Measurements from ENCODE around the gene NPEPL1. TPM values are rescaled to one million over a fixed set of nuclear protein-coding genes. Genes with fewer than 3 reads are reported as not detected.

The NPEPL1 gene
- total RNA-seq, 1 donor from 2014 or later = 29.4 TPM

DNA sequence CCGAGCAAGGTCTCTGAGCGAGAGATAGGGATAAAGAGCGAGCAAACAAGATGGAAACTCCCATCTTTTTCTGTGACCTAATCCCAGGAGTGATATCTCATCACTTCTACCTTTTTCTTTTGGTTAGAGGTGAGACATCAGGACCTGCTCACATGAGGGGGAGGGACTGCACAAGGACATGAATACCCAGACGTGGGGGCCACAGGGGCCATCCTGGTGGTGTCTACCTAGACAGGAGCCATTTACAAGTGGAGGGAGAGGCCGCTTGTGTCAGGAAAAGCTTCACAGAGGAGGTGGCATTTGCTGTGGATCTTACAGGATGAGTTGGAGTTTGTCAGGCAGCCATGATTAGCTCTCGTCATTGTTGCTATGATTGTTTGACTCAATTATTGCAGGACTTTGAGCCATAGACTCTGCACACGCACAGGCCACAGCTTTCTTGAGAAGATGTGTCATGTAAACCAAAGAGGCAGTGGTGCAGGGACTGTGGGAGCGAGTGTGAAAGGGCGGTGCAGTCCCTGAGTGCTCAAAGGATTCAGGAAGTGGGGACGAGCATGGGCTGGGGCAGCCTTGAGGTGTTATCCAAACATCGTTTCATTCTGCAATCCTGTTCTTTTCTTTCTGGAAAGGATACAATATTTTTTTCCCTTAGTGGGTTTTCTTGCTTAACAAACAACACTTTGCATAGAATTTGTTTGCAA lies 7.7 kb downstream of the NPEPL1 start:
- Mint-ChIP-seq H3K36me3 (ENCODE audit: low read depth) (peaks cover 44% of the 10 kb centered on the region), H3K9me3 (no peaks in the 10 kb centered on the region), H3K4me3 (ENCODE audit: low read depth) (no peak overlapping the region), H3K27me3 (ENCODE audit: low read depth) (no peaks in the 10 kb centered on the region), H3K4me1 (ENCODE audit: low read depth) (peaks cover 12% of the 10 kb centered on the region), H3K27ac (peak overlapping the region; percentile 90)
- intact Hi-C loops (cut with micrococcal nuclease) = loop anchor here (10.0 kb wide), 1 partner anchor 115 kb away; no protein-coding TSS in a partner anchor
- no peak for DNase-seq (ENCODE audit: low spot score)

DNA sequence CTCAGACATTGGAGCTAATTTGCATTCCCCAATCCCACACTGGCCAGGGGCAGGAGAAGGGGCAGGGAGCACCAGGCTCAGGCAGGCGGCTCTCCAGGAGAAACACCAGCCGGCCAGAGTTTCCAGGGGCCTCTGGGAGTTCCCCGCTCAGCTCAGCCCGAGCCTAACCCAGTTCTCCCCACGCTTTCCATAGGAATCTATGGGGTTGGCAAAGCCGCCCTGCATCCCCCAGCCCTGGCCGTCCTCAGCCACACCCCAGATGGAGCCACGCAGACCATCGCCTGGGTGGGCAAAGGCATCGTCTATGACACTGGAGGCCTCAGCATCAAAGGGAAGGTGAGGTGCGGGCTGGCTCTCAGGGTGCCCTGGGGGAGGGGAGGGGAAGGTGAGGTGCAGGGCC lies 8.2 kb downstream of the NPEPL1 start:
- no peak for DNase-seq (ENCODE audit: low spot score)
- Mint-ChIP-seq H3K9me3 (no peaks in the 10 kb centered on the region), H3K4me1 (ENCODE audit: low read depth) (peaks cover 12% of the 10 kb centered on the region), H3K36me3 (ENCODE audit: low read depth) (peaks cover 49% of the 10 kb centered on the region), H3K4me3 (ENCODE audit: low read depth) (no peak overlapping the region), H3K27ac (peak overlapping the region; percentile 90), H3K27me3 (ENCODE audit: low read depth) (no peaks in the 10 kb centered on the region)
- intact Hi-C loops (cut with micrococcal nuclease) = loop anchor here (10.0 kb wide), 1 partner anchor 114 kb away; no protein-coding TSS in a partner anchor

DNA sequence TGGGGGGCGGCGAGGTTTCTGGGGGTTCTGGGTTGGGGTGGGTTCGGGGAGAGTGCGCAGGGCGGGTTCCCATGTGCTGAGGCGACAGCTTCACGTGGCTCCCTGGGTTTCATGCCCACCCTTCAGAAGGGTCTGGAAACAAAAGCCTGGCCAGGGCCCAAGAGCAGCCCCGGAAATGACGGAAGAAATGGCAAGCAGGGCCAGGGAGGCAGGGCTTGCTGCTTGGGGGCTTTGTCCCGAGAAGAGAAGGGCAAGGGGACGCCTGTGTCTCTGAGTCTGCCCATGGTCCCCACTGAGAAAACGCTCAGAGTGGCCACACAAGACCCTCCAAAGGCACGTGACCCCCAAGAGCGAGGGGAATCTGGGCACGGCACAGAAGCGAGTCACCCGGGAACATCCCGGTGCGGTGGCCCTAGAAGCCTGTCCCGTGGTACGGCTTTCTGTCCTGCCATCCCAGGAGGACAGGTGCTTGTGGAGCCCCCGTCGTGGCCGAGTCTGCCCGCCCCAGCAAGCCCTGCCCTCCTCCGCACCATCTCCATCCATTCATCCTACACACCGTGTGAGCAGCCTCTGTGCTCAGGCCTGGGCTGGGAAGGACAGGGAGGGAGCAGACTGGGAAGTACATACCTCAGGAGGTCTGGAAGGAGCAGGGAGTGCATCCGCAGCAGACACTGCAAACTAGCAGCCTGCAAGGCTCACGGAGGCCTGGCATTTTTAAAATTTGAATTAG lies 9.0 kb downstream of the NPEPL1 start:
- intact Hi-C loops (cut with micrococcal nuclease) = loop anchor here (10.0 kb wide), 1 partner anchor 113 kb away; no protein-coding TSS in a partner anchor
- H3K4me1 Mint-ChIP-seq (ENCODE audit: low read depth) = peaks cover 12% of the 10 kb centered on the region
- DNase-seq (ENCODE audit: low spot score) = no peak
- H3K27ac Mint-ChIP-seq = no peak overlapping the region
- H3K9me3 Mint-ChIP-seq = no peaks in the 10 kb centered on the region
- H3K36me3 Mint-ChIP-seq (ENCODE audit: low read depth) = peaks cover 51% of the 10 kb centered on the region
- H3K4me3 Mint-ChIP-seq (ENCODE audit: low read depth) = no peak overlapping the region
- no peaks in the 10 kb centered on the region for H3K27me3 Mint-ChIP-seq (ENCODE audit: low read depth)

DNA sequence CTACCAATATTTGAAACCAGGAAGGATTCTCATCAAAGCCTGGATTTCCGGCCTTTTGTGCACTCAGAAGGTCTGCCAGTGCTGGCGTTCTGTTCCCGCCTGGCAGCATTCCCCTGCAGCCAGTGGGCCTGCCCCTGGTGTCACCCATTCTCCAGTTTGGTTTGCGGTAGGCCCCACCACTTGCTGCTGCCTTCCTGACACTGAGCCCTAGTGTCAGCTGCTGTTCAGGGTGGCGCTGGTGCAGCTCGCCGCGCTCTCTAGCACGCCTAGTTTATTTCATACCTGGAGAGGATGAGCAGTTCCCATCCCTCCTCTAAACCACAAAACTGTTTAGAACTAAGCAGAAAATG lies 9.5 kb downstream of the NPEPL1 start:
- intact Hi-C loops (cut with micrococcal nuclease) = loop anchor here (10.0 kb wide), 1 partner anchor 113 kb away; no protein-coding TSS in a partner anchor

GRCh38 chr20:58702859-58703648 lies 10.5 kb downstream of the NPEPL1 start:
- DNase-seq (ENCODE audit: low spot score) = no peak
- Mint-ChIP-seq H3K27me3 (ENCODE audit: low read depth) (no peaks in the 10 kb centered on the region), H3K36me3 (ENCODE audit: low read depth) (peaks cover 48% of the 10 kb centered on the region), H3K4me3 (ENCODE audit: low read depth) (no peak overlapping the region), H3K4me1 (ENCODE audit: low read depth) (peaks cover 12% of the 10 kb centered on the region), H3K27ac (no peak overlapping the region), H3K9me3 (no peaks in the 10 kb centered on the region)
- intact Hi-C loops (cut with micrococcal nuclease) = loop anchor here (10.0 kb wide), 1 partner anchor 112 kb away; no protein-coding TSS in a partner anchor

More for the DNA sequence above, 9.5 kb downstream of the NPEPL1 start:
- Mint-ChIP-seq H3K27ac (no peak overlapping the region), H3K27me3 (ENCODE audit: low read depth) (no peaks in the 10 kb centered on the region), H3K36me3 (ENCODE audit: low read depth) (peaks cover 51% of the 10 kb centered on the region), H3K4me1 (ENCODE audit: low read depth) (peaks cover 12% of the 10 kb centered on the region), H3K4me3 (ENCODE audit: low read depth) (no peak overlapping the region), H3K9me3 (no peaks in the 10 kb centered on the region)
- DNase-seq (ENCODE audit: low spot score) = no peak

DNA sequence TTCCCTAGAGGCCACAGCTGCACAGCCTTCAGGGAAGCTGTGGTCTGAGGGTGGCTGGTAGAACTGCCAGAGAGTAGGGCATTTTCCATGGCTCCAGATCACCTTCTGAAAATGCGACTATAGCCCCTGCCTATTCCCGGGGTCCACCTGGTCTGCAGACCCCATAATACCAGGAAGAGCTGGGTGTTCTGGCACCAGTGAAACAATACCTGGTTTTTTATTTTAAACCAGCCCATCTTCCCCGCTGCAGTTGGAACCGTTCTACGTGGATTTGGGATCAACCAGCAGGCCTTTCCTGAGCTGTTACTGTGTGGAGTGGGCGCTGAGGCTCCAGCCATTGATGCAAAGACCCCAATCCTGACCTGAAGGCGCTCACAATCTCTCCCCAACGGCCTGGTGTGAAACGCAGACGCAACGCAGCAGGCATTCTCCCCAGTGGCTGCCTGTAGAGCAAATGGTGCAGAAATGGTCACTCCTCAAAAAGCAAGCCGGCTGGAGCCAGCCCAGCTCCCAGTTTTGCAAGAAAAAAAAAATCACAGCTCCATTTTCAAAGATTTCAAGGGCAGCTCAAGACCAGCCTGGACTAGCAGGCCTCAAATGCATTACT lies 11.3 kb downstream of the NPEPL1 start:
- H3K36me3 Mint-ChIP-seq (ENCODE audit: low read depth) = peaks cover 41% of the 10 kb centered on the region
- H3K9me3 Mint-ChIP-seq = no peaks in the 10 kb centered on the region
- H3K4me3 Mint-ChIP-seq (ENCODE audit: low read depth) = no peak overlapping the region
- DNase-seq (ENCODE audit: low spot score) = no peak
- intact Hi-C loops (cut with micrococcal nuclease) = loop anchor here (10.0 kb wide), 1 partner anchor 111 kb away; no protein-coding TSS in a partner anchor
- no peaks in the 10 kb centered on the region for H3K27me3 Mint-ChIP-seq (ENCODE audit: low read depth)
- H3K4me1 Mint-ChIP-seq (ENCODE audit: low read depth) = peaks cover 12% of the 10 kb centered on the region
- no peak overlapping the region for H3K27ac Mint-ChIP-seq

GRCh38 chr20:58705208-58705926 lies 12.8 kb downstream of the NPEPL1 start:
- intact Hi-C loops (cut with micrococcal nuclease) = loop anchor here (10.0 kb wide), 1 partner anchor 109 kb away; no protein-coding TSS in a partner anchor
- peaks cover 3% of the 10 kb centered on the region for H3K4me1 Mint-ChIP-seq (ENCODE audit: low read depth)
- no peak overlapping the region for H3K4me3 Mint-ChIP-seq (ENCODE audit: low read depth)
- DNase-seq (ENCODE audit: low spot score) = no peak
- H3K27ac Mint-ChIP-seq = no peak overlapping the region
- H3K36me3 Mint-ChIP-seq (ENCODE audit: low read depth) = peaks cover 35% of the 10 kb centered on the region
- H3K9me3 Mint-ChIP-seq = no peaks in the 10 kb centered on the region
- no peaks in the 10 kb centered on the region for H3K27me3 Mint-ChIP-seq (ENCODE audit: low read depth)

GRCh38 chr20:58706150-58706892 lies 13.7 kb downstream of the NPEPL1 start:
- no peaks in the 10 kb centered on the region for H3K27me3 Mint-ChIP-seq (ENCODE audit: low read depth)
- H3K4me3 Mint-ChIP-seq (ENCODE audit: low read depth) = no peak overlapping the region
- DNase-seq (ENCODE audit: low spot score) = no peak
- H3K4me1 Mint-ChIP-seq (ENCODE audit: low read depth) = no peaks in the 10 kb centered on the region
- intact Hi-C loops (cut with micrococcal nuclease) = loop anchor here (10.0 kb wide), 1 partner anchor 108 kb away; no protein-coding TSS in a partner anchor
- no peak overlapping the region for H3K27ac Mint-ChIP-seq
- no peaks in the 10 kb centered on the region for H3K9me3 Mint-ChIP-seq
- peaks cover 31% of the 10 kb centered on the region for H3K36me3 Mint-ChIP-seq (ENCODE audit: low read depth)

DNA sequence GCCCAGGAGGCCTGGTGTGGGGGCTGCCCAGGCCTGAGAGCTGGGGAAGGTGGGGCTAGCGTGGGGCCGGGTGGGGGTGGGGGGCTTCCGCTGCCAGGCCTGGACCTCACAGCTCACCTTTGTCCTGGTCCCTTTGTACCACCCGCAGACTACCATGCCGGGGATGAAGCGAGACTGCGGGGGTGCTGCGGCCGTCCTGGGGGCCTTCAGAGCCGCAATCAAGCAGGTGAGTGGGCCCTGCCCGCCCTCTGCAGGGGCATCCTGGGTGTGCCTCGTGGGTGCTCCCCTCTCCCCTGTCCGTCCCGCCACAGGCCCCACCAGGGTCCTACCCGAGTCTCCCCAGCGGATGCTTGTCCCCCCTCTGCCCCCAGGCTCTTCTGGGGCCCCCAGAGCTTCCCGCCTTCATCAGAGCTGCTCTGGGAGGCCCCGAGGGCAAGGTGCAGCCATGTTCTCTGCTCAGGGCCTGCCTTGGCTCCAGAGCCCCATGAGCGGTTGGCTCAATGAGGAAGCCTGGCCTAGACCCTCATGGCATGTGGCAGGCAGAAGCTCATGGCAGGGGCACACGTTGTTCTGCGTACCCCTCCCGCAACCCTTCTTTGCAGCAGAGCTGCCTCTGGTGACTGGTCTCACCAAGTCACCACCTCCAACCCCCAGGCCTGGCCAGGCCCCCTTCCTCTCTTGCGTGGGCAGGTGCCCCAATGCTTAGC lies 14.5 kb downstream of the NPEPL1 start:
- intact Hi-C loops (cut with micrococcal nuclease) = loop anchor here (10.0 kb wide), 1 partner anchor 108 kb away; no protein-coding TSS in a partner anchor
- Mint-ChIP-seq H3K36me3 (ENCODE audit: low read depth) (peaks cover 31% of the 10 kb centered on the region), H3K27me3 (ENCODE audit: low read depth) (no peaks in the 10 kb centered on the region), H3K4me1 (ENCODE audit: low read depth) (no peaks in the 10 kb centered on the region), H3K9me3 (no peaks in the 10 kb centered on the region), H3K4me3 (ENCODE audit: low read depth) (no peak overlapping the region), H3K27ac (no peak overlapping the region)
- peak; percentile 5 for DNase-seq (ENCODE audit: low spot score)

GRCh38 chr20:58707770-58708169 lies 15.2 kb downstream of the NPEPL1 start:
- H3K4me3 Mint-ChIP-seq (ENCODE audit: low read depth) = no peak overlapping the region
- intact Hi-C loops (cut with micrococcal nuclease) = loop anchor here (10.0 kb wide), 1 partner anchor 107 kb away; no protein-coding TSS in a partner anchor
- H3K27me3 Mint-ChIP-seq (ENCODE audit: low read depth) = no peaks in the 10 kb centered on the region
- peaks cover 24% of the 10 kb centered on the region for H3K36me3 Mint-ChIP-seq (ENCODE audit: low read depth)
- no peaks in the 10 kb centered on the region for H3K9me3 Mint-ChIP-seq
- peaks cover 1% of the 10 kb centered on the region for H3K4me1 Mint-ChIP-seq (ENCODE audit: low read depth)
- no peak for DNase-seq (ENCODE audit: low spot score)
- no peak overlapping the region for H3K27ac Mint-ChIP-seq

All from activated T-helper 2 cell treated with anti-CD3 and anti-CD28 coated beads, Interferon-gamma antibody, Interleukin-2, Interleukin-4, amounts not matched to agents 10 μg/mL and 5 μg/mL and 100 μg/mL, durations not matched to agents 14 hours and 24 hours and 36 hours (primary cell).